Measurements from ENCODE around the gene SP1.

DNA sequence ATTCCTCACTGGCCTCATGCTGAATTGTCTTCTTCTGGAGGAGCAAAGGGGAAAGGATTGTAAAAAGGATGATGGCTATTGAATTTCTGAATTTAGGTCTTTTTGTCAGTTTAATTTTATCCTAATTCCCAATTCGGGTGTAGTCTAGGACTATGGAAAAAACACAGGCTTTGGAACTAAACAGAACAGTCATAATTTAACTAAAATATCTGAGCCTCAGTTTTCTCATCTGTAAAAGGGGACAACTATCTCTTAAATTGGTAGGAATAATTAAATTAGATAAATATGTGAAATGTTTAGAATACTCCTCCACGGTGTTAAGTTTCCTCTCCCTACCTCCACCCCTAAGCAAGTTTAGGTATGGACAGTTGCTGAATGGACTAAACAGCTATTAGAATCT, 3.2 kb upstream of the SP1 start:
- TF ChIP-seq, protein P1, sequence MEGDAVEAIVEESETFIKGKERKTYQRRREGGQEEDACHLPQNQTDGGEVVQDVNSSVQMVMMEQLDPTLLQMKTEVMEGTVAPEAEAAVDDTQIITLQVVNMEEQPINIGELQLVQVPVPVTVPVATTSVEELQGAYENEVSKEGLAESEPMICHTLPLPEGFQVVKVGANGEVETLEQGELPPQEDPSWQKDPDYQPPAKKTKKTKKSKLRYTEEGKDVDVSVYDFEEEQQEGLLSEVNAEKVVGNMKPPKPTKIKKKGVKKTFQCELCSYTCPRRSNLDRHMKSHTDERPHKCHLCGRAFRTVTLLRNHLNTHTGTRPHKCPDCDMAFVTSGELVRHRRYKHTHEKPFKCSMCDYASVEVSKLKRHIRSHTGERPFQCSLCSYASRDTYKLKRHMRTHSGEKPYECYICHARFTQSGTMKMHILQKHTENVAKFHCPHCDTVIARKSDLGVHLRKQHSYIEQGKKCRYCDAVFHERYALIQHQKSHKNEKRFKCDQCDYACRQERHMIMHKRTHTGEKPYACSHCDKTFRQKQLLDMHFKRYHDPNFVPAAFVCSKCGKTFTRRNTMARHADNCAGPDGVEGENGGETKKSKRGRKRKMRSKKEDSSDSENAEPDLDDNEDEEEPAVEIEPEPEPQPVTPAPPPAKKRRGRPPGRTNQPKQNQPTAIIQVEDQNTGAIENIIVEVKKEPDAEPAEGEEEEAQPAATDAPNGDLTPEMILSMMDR (IDR thresholded peaks at IDR 0.05), result no peak
- TF ChIP-seq EP300 (IDR thresholded peaks at IDR 0.05) (no peak), POLR2A (IDR thresholded peaks at IDR 0.05) (no peak)
